ENCODE data around the gene ZNF133.

Gene ZNF133

DNA sequence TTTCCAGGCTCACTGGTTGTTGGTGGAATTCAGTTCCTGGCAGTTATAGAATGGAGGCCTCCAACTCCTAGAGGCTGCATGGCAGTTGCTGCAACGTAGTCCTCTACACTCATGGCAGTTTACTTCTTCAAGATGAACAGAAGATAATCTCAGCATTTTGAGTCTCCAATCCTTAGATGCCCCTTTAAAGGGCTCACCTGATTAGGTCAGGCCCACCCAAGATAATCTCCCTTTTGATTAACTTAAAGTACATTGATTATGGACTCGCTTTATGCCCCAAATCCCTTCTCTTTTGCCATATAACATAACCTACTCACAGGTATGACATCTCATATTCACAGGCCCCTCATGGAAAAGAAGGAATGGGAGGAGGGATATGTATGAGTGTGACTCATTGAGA is 76.4 kb downstream of the ZNF133 start:
- DNase-seq: no peak

Measured in hippocampal formation (tissue), 2 donors.